ENCODE measurements around the gene ELAVL1.

DNA sequence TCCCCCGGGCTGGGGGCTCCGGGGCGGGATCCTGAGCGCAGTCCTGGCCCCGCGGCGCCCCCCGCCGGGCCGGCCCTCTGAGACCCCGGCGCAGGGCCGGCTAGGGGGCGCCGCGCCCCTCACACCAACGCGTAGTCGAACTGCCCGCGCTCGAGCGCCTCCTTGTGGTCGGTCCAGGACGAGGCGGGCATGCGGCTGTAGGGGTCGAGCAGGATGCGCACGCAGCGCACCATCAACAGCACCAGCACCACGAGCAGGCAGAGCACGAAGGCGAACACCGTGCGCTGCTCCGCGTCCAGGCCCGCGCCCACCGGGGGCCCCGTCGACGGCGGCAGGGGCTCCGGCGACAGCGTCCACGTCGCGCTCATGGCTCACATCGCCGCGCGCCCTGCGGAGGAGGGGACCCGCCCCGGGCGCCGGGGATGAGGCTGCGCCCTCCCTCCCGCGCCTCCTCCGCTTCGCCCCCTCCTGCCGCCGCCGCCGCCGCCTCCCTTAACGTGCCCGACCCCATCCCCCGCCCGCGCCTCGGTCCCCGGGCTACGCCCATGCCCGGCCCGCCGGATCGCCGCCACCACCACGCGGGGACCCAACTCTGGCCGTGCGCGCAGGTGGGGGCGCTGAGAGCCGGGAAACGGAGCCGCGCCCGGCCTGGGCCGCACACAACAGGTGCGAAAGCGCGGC is 80.1 kb downstream of the ELAVL1 start:
- TF ChIP-seq, protein P1, sequence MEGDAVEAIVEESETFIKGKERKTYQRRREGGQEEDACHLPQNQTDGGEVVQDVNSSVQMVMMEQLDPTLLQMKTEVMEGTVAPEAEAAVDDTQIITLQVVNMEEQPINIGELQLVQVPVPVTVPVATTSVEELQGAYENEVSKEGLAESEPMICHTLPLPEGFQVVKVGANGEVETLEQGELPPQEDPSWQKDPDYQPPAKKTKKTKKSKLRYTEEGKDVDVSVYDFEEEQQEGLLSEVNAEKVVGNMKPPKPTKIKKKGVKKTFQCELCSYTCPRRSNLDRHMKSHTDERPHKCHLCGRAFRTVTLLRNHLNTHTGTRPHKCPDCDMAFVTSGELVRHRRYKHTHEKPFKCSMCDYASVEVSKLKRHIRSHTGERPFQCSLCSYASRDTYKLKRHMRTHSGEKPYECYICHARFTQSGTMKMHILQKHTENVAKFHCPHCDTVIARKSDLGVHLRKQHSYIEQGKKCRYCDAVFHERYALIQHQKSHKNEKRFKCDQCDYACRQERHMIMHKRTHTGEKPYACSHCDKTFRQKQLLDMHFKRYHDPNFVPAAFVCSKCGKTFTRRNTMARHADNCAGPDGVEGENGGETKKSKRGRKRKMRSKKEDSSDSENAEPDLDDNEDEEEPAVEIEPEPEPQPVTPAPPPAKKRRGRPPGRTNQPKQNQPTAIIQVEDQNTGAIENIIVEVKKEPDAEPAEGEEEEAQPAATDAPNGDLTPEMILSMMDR (IDR thresholded peaks at IDR 0.05): peak in 3 of 4 experiments; percentile 36 to 95 (median 59)
- TF ChIP-seq POLR2A (IDR thresholded peaks at IDR 0.05): no peak
- peak in 3 of 4 donors; percentile 42 to 64 (median 53) for TF ChIP-seq POLR2AphosphoS5 (IDR thresholded peaks at IDR 0.05)
